Measurements from ENCODE around the gene CCDC167. TPM values are rescaled to one million over a fixed set of nuclear protein-coding genes. Genes with fewer than 3 reads are reported as not detected.

CCDC167 gene
- total and polyA plus RNA-seq, 7 donors = 11.5 to 50.8 (median 15.7) TPM

Other genes starting within 250 kb of the CCDC167 start
- 10 to 100 TPM in 3 of 4 donors, 1 to 10 TPM in 1; 6.3 to 25.6 (median 11.5) TPM for gene TBC1D22B, start 242.1 kb downstream of the CCDC167 start, total RNA-seq
- 1 to 10 TPM; 4.3 to 9.0 (median 6.7) TPM for gene TBC1D22B, start 242.1 kb downstream of the CCDC167 start, polyA plus RNA-seq
- gene TMEM217, start 241.7 kb downstream of the CCDC167 start, total RNA-seq = 1 to 10 TPM in 1 of 4 donors, under 1 TPM in 2, not detected in 1; 0.47 to 4.3 (median 0.97) TPM
- gene TMEM217, start 241.7 kb downstream of the CCDC167 start, polyA plus RNA-seq = under 1 TPM; 0.05 to 0.15 (median 0.14) TPM
- 10 to 100 TPM; 10.7 to 17.8 (median 14.2) TPM for gene RNF8, start 145.9 kb downstream of the CCDC167 start, total RNA-seq
- gene RNF8, start 145.9 kb downstream of the CCDC167 start, polyA plus RNA-seq = 10 to 100 TPM in 2 of 3 donors, 1 to 10 TPM in 1; 9.4 to 28.5 (median 11.1) TPM
- 10 to 100 TPM; 24.4 to 29.9 (median 26.5) TPM for gene CMTR1, start 66.7 kb downstream of the CCDC167 start, total RNA-seq
- 10 to 100 TPM in 2 of 3 donors, 1 to 10 TPM in 1; 8.8 to 22.2 (median 13.5) TPM for gene CMTR1, start 66.7 kb downstream of the CCDC167 start, polyA plus RNA-seq
- 1 to 10 TPM in 1 of 4 donors, under 1 TPM in 3; 0.08 to 1.4 (median 0.53) TPM for gene MDGA1, start 198.0 kb upstream of the CCDC167 start, total RNA-seq
- under 1 TPM; 0.17 to 0.22 (median 0.22) TPM for gene MDGA1, start 198.0 kb upstream of the CCDC167 start, polyA plus RNA-seq